Measurements from ENCODE around the gene KLHL3.

- TF ChIP-seq CTCF (IDR thresholded peaks at IDR 0.05), result no peak
- TF ChIP-seq ZFX (IDR thresholded peaks at IDR 0.05; ENCODE audit: borderline replicate concordance), result no peak
Observed at GRCh38 chr5:137636830-137637714, 98.8 kb downstream of the KLHL3 start.

Data from 22Rv1 (cell line).